HepG2 (cell line): ENCODE results near the gene CACNB4. TPM values are rescaled to one million over a fixed set of nuclear protein-coding genes. Genes with fewer than 3 reads are reported as not detected.

ENCODE experiments used
- FIP1L1 ChIP-seq: fragments of 200-400 bp; formaldehyde crosslinking; IDR thresholded peaks from 2 replicates; pipeline ENCODE4 v1.6.1; 2018; ENCODE audit warnings: low read depth, mild to moderate bottlenecking, low read length, moderate library complexity, borderline replicate concordance; ENCODE audit not compliant: insufficient read depth
- HNRNPL ChIP-seq: fragments of 200-400 bp; formaldehyde crosslinking; IDR thresholded peaks from 2 replicates; pipeline ENCODE4 v1.6.1; 2017; ENCODE audit warnings: mild to moderate bottlenecking, low read depth, low read length
- LCORL ChIP-seq, 2 experiments: fragments of 450-650 bp in 1 of 2; sonication (generic) in 1 of 2; formaldehyde crosslinking in 1 of 2; IDR thresholded peaks; 2 replicates each; pipeline versions ENCODE4 v1.5.0 to v1.6.1; 2017 to 2020; ENCODE audit warnings: antibody characterized with exemption in 1 of 2, missing genetic modification reagents in 1 of 2
- MEIS1 ChIP-seq: sonication (generic); formaldehyde crosslinking; IDR thresholded peaks from 2 replicates; pipeline ENCODE4 v1.9.0; 2021; ENCODE audit warnings: mild to moderate bottlenecking, missing genetic modification reagents, moderate library complexity, borderline replicate concordance
- MIER2 ChIP-seq: IDR thresholded peaks from 2 replicates; pipeline ENCODE4 v1.6.1; 2016; ENCODE audit warnings: missing biosample characterization, missing genetic modification reagents
- NAIF1 ChIP-seq: sonication (generic); formaldehyde crosslinking; IDR thresholded peaks from 2 replicates; pipeline ENCODE4 v1.5.0; 2020; ENCODE audit warnings: mild to moderate bottlenecking, missing genetic modification reagents, borderline replicate concordance
- NCOA2 ChIP-seq: sonication (generic); formaldehyde crosslinking; IDR thresholded peaks from 2 replicates; pipeline ENCODE4 v1.8.0; 2022; ENCODE audit warnings: inconsistent platforms
- NR3C1 ChIP-seq: sonication (generic); formaldehyde crosslinking; IDR thresholded peaks from 2 replicates; pipeline ENCODE4 v1.4.0; 2020; ENCODE audit warnings: missing genetic modification reagents
- PBX3 ChIP-seq: sonication (generic); formaldehyde crosslinking; IDR thresholded peaks from 2 replicates; pipeline ENCODE4 v1.8.1; 2023; ENCODE audit warnings: missing genetic modification reagents, inconsistent platforms, borderline replicate concordance
- POLR2AphosphoS5 ChIP-seq: IDR thresholded peaks from 2 replicates; pipeline ENCODE4 v1.6.1; 2012; ENCODE audit warnings: low read depth, low read length
- POLR2G ChIP-seq: fragments of 200-400 bp; formaldehyde crosslinking; IDR thresholded peaks from 2 replicates; pipeline ENCODE4 v1.6.1; 2018; ENCODE audit warnings: mild to moderate bottlenecking, low read depth, low read length, moderate library complexity
- PRDM15 ChIP-seq: sonication (generic); formaldehyde crosslinking; IDR thresholded peaks from 2 replicates; pipeline ENCODE4 v1.4.0; 2020; ENCODE audit warnings: missing genetic modification reagents
- RBAK ChIP-seq: sonication (generic); formaldehyde crosslinking; IDR thresholded peaks from 2 replicates; pipeline ENCODE4 v1.5.1; 2020; ENCODE audit warnings: mild to moderate bottlenecking, missing genetic modification reagents
- RFX3 ChIP-seq: IDR thresholded peaks from 2 replicates; pipeline ENCODE4 v1.6.1; 2016; ENCODE audit warnings: missing biosample characterization, missing genetic modification reagents
- RFXANK ChIP-seq: IDR thresholded peaks from 2 replicates; pipeline ENCODE4 v1.6.1; 2016
- SMAD9 ChIP-seq: sonication (generic); formaldehyde crosslinking; IDR thresholded peaks from 2 replicates; pipeline ENCODE4 v1.5.1; 2020; ENCODE audit warnings: mild to moderate bottlenecking, missing genetic modification reagents
- TCF7 ChIP-seq: sonication (generic); IDR thresholded peaks from 2 replicates; pipeline ENCODE4 v1.6.1; 2016; ENCODE audit warnings: antibody characterized with exemption, low read depth
- THYN1 ChIP-seq: sonication (generic); formaldehyde crosslinking; IDR thresholded peaks from 2 replicates; pipeline ENCODE4 v1.8.1; 2023; ENCODE audit warnings: low read depth, mild to moderate bottlenecking, moderate library complexity, missing genetic modification reagents, borderline replicate concordance
- ZEB1 ChIP-seq: IDR thresholded peaks from 2 replicates; pipeline ENCODE4 v1.6.1; 2012; ENCODE audit warnings: mild to moderate bottlenecking, low read depth, inconsistent platforms; ENCODE audit not compliant: insufficient replicate concordance
- ZNF121 ChIP-seq: sonication (generic); formaldehyde crosslinking; IDR thresholded peaks from 2 replicates; pipeline ENCODE4 v1.5.0; 2020; ENCODE audit warnings: mild to moderate bottlenecking, missing genetic modification reagents
- ZNF18 ChIP-seq: sonication (generic); formaldehyde crosslinking; IDR thresholded peaks from 2 replicates; pipeline ENCODE4 v1.8.0; 2022; ENCODE audit warnings: mild to moderate bottlenecking, missing genetic modification reagents; ENCODE audit not compliant: insufficient replicate concordance
- ZNF234 ChIP-seq: sonication (generic); formaldehyde crosslinking; conservative IDR thresholded peaks from 2 replicates; pipeline ENCODE4 v1.5.1; 2020; ENCODE audit warnings: mild to moderate bottlenecking, missing genetic modification reagents
- ZNF253 ChIP-seq: sonication (generic); formaldehyde crosslinking; IDR thresholded peaks from 2 replicates; pipeline ENCODE4 v1.8.0; 2022; ENCODE audit warnings: mild to moderate bottlenecking, missing genetic modification reagents, borderline replicate concordance
- ZNF780A ChIP-seq: sonication (generic); formaldehyde crosslinking; IDR thresholded peaks from 2 replicates; pipeline ENCODE4 v1.8.0; 2022; ENCODE audit warnings: mild to moderate bottlenecking, missing genetic modification reagents, moderate library complexity
- polyA plus RNA-seq, 8 experiments: library from polyadenylated mRNA; depleted of rRNA in 3 of 8; stranded (reverse) in 7 of 8; unstranded in 1 of 8; fragments of >200 nt; fragmentation: Illumina TruSeq in 4 of 8; extraction: Trizol in 4 of 8; gene quantifications; 2 replicates each; pipeline versions ENCODE4 v1.2.1 to v1.2.3, GENCODE V29; 2011 to 2016; ENCODE audit warnings: low read depth in 4 of 8, missing spikeins in 1 of 8, mixed read lengths in 1 of 8; ENCODE audit not compliant: insufficient read depth in 1 of 8
- total RNA-seq, 5 experiments: library from RNA; depleted of rRNA; stranded (reverse); fragments of >200 nt; fragmentation: Illumina TruSeq; extraction: Trizol; gene quantifications; 2 replicates each; pipeline ENCODE4 v1.2.3, GENCODE V29; 2016; ENCODE audit warnings: low read depth in 1 of 5

CACNB4 gene
- total and polyA plus RNA-seq, 2 of the 13 experiments (the other 11 are each of a cell fraction or from before 2014, with no cell fraction given) = 5.1 to 14.3 TPM

- TF ChIP-seq PRDM15 (CRISPR knock-in tag) (no peak), ZEB1 (no peak), TCF7 (peak; percentile 58; the same call in 1 of the 2 replicates), RFX3 (CRISPR knock-in tag) (peak; percentile 57; the same call in 1 of the 2 replicates), ZNF253 (no peak), RFXANK (CRISPR knock-in tag) (no peak), LCORL (IDR thresholded peaks at IDR 0.05) (no peak), LCORL (CRISPR knock-in tag; IDR thresholded peaks at IDR 0.05) (no peak), POLR2AphosphoS5 (no peak), SMAD9 (CRISPR knock-in tag) (no peak), HNRNPL (no peak), MEIS1 (CRISPR knock-in tag) (no peak; the same call in 1 of the 2 replicates), ZNF18 (CRISPR knock-in tag) (no peak), MIER2 (CRISPR knock-in tag) (no peak), ZNF780A (CRISPR knock-in tag) (no peak), THYN1 (no peak), RBAK (CRISPR knock-in tag) (peak; percentile 96), FIP1L1 (no peak), POLR2G (no peak), NAIF1 (CRISPR knock-in tag) (no peak), ZNF234 (CRISPR knock-in tag) (no peak), NCOA2 (CRISPR knock-in tag) (peak; percentile 80), NR3C1 (no peak), ZNF121 (CRISPR knock-in tag) (no peak), PBX3 (no peak)
These were observed 82.4 kb downstream of the CACNB4 start (continued) for GRCh38 chr2:152016181-152017120.
